Right cardiac atrium (tissue), 5 donors: ENCODE data around the gene CTR9. TPM values are rescaled to one million over a fixed set of nuclear protein-coding genes. Genes with fewer than 3 reads are reported as not detected.

Experiments used
- ATAC-seq, 2 donors: fragments of 200-7000 bp; cut with Tn5 transposase; one replicate each; pipeline versions ENCODE4 v1.8.0 to v1.9.1; 2020; ENCODE audit warnings: moderate library complexity in 2 of 2, mild to moderate bottlenecking in 1 of 2
- DNase-seq, 3 donors: peaks; one replicate each; pipeline ENCODE4 v3.0.0-alpha.2; 2020
- H3K27ac ChIP-seq: one replicate; pipeline ENCODE4 v1.5.1; 2013; ENCODE audit warnings: mild to moderate bottlenecking, low read length, control low read depth, moderate library complexity
- H3K27me3 ChIP-seq: one replicate; pipeline ENCODE4 v1.6.1; 2013; ENCODE audit not compliant: control insufficient read depth, insufficient read depth
- H3K4me1 ChIP-seq: one replicate; pipeline ENCODE4 v1.6.1; 2013; ENCODE audit warnings: low read length; ENCODE audit not compliant: control insufficient read depth, insufficient read depth
- H3K4me3 ChIP-seq: one replicate; pipeline ENCODE4 v1.5.1; 2013; ENCODE audit warnings: low read length, control low read depth
- H3K9me3 ChIP-seq: one replicate; pipeline ENCODE4 v1.6.1; 2013; ENCODE audit warnings: low read length; ENCODE audit not compliant: control insufficient read depth
- WGBS: extraction: QIAGEN DNeasy Blood & Tissue Kit; methylation state at CpG from one replicate; pipeline ENCODE4 v1.1.7; 2013; 5-methylcytosine and 5-hydroxymethylcytosine counted together
- intact Hi-C, 4 donors: fragments of 100-400 bp; cut with DNase I; formaldehyde crosslinking; loops; one replicate each; pipeline versions ENCODE4 v1.11.0 to v1.14.0; 2022 to 2023
- polyA plus RNA-seq: library from polyadenylated mRNA; stranded (reverse); fragments of 200-250 nt; gene quantifications from one replicate; pipeline ENCODE4 v1.2.3, GENCODE V29; 2013
- total RNA-seq, 4 donors: library from RNA; stranded (reverse); fragmentation: NEBNext Ultra II Directional; extraction: Animal tissue kit (Norgen Biotek cat#: 25700); gene quantifications; one replicate each; pipeline ENCODE4 v1.2.1, GENCODE V29; 2021
- donor health status: healthy with polysubstance abuse.
- donor health status: DM: no; HTN: yes; CAD: no.
- donor health status: DM: no; HTN: no; CAD: no.
- donor health status: DM: no; HTN: yes; CAD: no; lungs with severe emphysema.
- donor health status: DM: yes; HTN: yes; CAD: no.

The CTR9 gene
- total and polyA plus RNA-seq, 5 donors, result 14.1 to 29.8 (median 26.8) TPM

DNA sequence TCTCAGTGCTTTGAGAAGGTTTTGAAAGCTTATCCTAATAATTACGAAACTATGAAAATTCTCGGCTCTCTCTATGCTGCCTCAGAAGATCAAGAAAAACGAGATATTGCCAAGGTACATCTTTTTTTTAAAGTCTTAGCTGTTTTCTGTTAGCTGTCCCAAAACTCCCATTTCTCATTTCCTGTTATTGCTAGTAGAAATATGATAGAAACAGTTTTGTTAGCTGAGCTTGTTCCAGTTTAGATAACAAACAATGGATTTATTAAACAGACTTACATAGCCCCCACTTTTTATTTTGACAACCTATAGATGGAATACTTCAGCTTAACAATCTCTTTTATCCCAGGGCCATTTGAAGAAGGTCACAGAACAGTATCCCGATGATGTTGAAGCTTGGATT is 12.7 kb downstream of the CTR9 start:
- Histone ChIP-seq H3K4me3 (no peak overlapping the region), H3K9me3 (no peaks in the 10 kb centered on the region), H3K27me3 (no peaks in the 10 kb centered on the region), H3K27ac (no peak overlapping the region), H3K4me1 (no peaks in the 10 kb centered on the region)
- WGBS, result 82% methylated on average over 4 of the region's 4 CpGs
- ATAC-seq, result no peak
- no peak for DNase-seq
- intact Hi-C loops, result no loop called here

DNA sequence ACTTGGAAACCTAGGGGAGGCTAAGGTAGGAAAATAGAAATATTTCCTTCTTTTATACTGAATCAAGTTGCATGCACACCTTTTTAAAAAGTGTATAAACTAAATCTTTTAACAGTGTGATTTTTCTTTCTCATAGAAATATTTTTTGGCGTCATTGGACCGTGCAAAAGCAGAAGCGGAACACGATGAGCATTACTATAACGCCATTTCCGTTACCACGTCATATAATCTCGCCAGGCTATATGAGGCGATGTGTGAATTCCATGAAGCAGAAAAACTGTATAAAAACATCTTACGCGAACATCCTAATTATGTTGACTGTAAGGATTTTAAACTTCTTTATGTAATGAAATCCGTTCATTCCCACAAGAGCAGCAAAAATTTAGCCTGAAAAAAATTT is 13.4 kb downstream of the CTR9 start:
- no peaks in the 10 kb centered on the region for H3K9me3 ChIP-seq
- H3K27ac ChIP-seq, result no peak overlapping the region
- intact Hi-C loops, result no loop called here
- DNase-seq (no peak), ATAC-seq (no peak)
- 91% methylated on average over 12 of the region's 12 CpGs for whole genome bisulfite sequencing
- H3K4me3 ChIP-seq, result no peak overlapping the region
- no peaks in the 10 kb centered on the region for H3K4me1 ChIP-seq
- H3K27me3 ChIP-seq, result no peaks in the 10 kb centered on the region

GRCh38 chr11:10770626-10771254 is 19.7 kb downstream of the CTR9 start:
- Histone ChIP-seq H3K9me3 (no peaks in the 10 kb centered on the region), H3K4me1 (no peaks in the 10 kb centered on the region), H3K27ac (peak overlapping the region; percentile 32), H3K4me3 (no peak overlapping the region), H3K27me3 (no peaks in the 10 kb centered on the region)
- WGBS, result 38% methylated on average over 2 of the region's 2 CpGs
- ATAC-seq (peak in 1 of 2 donors; percentile 44), DNase-seq (peak; percentile 34 to 76 (median 62))
- intact Hi-C loops, result no loop called here

GRCh38 chr11:10771457-10771856 is 20.4 kb downstream of the CTR9 start:
- Histone ChIP-seq H3K27me3 (no peaks in the 10 kb centered on the region), H3K9me3 (no peaks in the 10 kb centered on the region), H3K4me3 (no peak overlapping the region), H3K27ac (no peak overlapping the region), H3K4me1 (no peaks in the 10 kb centered on the region)
- intact Hi-C loops, result no loop called here
- DNase-seq (no peak), ATAC-seq (no peak)
- WGBS, result 63% methylated on average over 1 of the region's 1 CpG

GRCh38 chr11:10774811-10775210 is 23.8 kb downstream of the CTR9 start:
- WGBS, result 81% methylated on average over 2 of the region's 2 CpGs

DNA sequence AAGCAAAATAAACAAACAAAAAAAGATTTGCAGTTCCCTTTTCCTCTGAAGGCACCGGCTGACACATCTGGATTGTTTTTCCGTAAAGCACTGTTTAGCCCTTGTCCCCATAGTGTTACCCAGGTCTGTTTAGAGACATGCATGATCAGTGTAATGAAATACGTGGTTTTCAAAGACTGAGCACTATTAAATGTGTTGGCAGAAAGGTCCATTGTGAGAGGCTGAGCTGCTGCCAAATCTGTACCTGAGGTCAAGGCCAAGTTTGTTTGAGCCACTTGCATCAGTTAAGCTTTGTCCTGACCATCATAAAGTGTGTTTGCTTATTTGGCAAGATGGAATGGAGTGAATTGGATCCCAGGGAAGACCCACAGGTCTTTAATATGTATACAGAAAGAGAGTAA is 26.3 kb downstream of the CTR9 start:
- Histone ChIP-seq H3K4me1 (peaks cover 4% of the 10 kb centered on the region), H3K27me3 (no peaks in the 10 kb centered on the region), H3K27ac (peak overlapping the region; percentile 64), H3K4me3 (no peak overlapping the region), H3K9me3 (no peaks in the 10 kb centered on the region)
- WGBS, result 79% methylated on average over 3 of the region's 3 CpGs
- DNase-seq, result no peak
- ATAC-seq, result no peak
- intact Hi-C loops, result no loop called here

More at GRCh38 chr11:10774811-10775210, 23.8 kb downstream of the CTR9 start:
- intact Hi-C loops, result no loop called here
- ATAC-seq (no peak), DNase-seq (no peak)
- H3K4me1 ChIP-seq, result peaks cover 4% of the 10 kb centered on the region
- H3K9me3 ChIP-seq, result no peaks in the 10 kb centered on the region
- no peaks in the 10 kb centered on the region for H3K27me3 ChIP-seq
- H3K27ac ChIP-seq, result no peak overlapping the region
- no peak overlapping the region for H3K4me3 ChIP-seq

DNA sequence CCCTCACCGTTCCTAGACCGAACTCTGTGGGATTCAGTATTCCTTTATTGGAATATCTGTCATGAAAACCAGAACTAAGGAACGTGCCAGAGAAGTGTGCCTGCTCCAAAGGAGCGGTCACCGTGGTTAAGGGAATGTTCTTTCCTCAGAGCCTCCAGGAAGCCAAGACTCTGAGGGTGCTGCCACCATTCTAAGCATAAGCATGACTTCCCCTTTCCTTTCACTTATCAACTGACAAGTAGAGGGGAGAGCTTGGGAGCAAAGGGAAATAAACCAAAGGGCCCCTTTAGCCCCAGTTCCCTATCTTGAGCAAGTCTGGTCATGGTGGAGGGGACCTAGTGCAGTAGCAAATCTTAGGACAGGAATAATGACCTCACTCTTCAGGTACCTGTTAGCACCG is 26.8 kb downstream of the CTR9 start:
- Histone ChIP-seq H3K4me3 (no peak overlapping the region), H3K27ac (peak overlapping the region; percentile 64), H3K9me3 (no peaks in the 10 kb centered on the region), H3K4me1 (peaks cover 4% of the 10 kb centered on the region), H3K27me3 (no peaks in the 10 kb centered on the region)
- ATAC-seq, result peak in 1 of 2 donors; percentile 13
- intact Hi-C loops, result no loop called here
- DNase-seq, result no peak
- 81% methylated on average over 6 of the region's 6 CpGs for WGBS

- ATAC-seq (peak; percentile 54 to 80), DNase-seq (peak; percentile 58 to 77 (median 66))
- WGBS, result 41% methylated on average over 13 of the region's 13 CpGs
- intact Hi-C loops, result no loop called here
- Histone ChIP-seq H3K4me1 (peaks cover 4% of the 10 kb centered on the region), H3K4me3 (no peak overlapping the region), H3K27me3 (no peaks in the 10 kb centered on the region), H3K9me3 (no peaks in the 10 kb centered on the region), H3K27ac (peak overlapping the region; percentile 64)
Measured at GRCh38 chr11:10778217-10778970, 27.3 kb downstream of the CTR9 start.

- Histone ChIP-seq H3K9me3 (no peaks in the 10 kb centered on the region), H3K4me1 (peaks cover 7% of the 10 kb centered on the region), H3K4me3 (no peak overlapping the region), H3K27ac (no peak overlapping the region), H3K27me3 (no peaks in the 10 kb centered on the region)
- intact Hi-C loops, result no loop called here
- no peak for ATAC-seq
- WGBS, result 48% methylated on average over 1 of the region's 1 CpG
- no peak for DNase-seq
Measured at GRCh38 chr11:10779086-10779485, 28.0 kb downstream of the CTR9 start.

- Histone ChIP-seq H3K27ac (no peak overlapping the region), H3K27me3 (no peaks in the 10 kb centered on the region), H3K9me3 (no peaks in the 10 kb centered on the region), H3K4me3 (no peak overlapping the region), H3K4me1 (peaks cover 7% of the 10 kb centered on the region)
- intact Hi-C loops, result no loop called here
- no peak for ATAC-seq
- no peak for DNase-seq
- 93% methylated on average over 2 of the region's 2 CpGs for WGBS
Measured at GRCh38 chr11:10780040-10780439, 29.0 kb downstream of the CTR9 start.

- no peaks in the 10 kb centered on the region for H3K27me3 ChIP-seq
- peak overlapping the region; percentile 5 for H3K27ac ChIP-seq
- 43% methylated on average over 10 of the region's 10 CpGs for WGBS
- H3K4me3 ChIP-seq, result no peak overlapping the region
- intact Hi-C loops, result no loop called here
- H3K4me1 ChIP-seq, result peaks cover 2% of the 10 kb centered on the region
- H3K9me3 ChIP-seq, result no peaks in the 10 kb centered on the region
- ATAC-seq (peak; percentile 50 to 75), DNase-seq (peak in 1 of 3 donors; percentile 44)
Measured at GRCh38 chr11:10784232-10785145, 33.4 kb downstream of the CTR9 start.
